Stimulated activated CD8-positive, alpha-beta memory T cell treated with anti-CD3 and anti-CD28 coated beads, Interleukin-2, amount 100 ng/mL, for 1 hour (primary cell): Measurements from ENCODE around the gene MAN1C1.

Experiments
- DNase-seq, 2 donors: peaks; one replicate each; pipeline ENCODE4 v3.0.0-alpha.2; 2020; ENCODE audit warnings: low read depth in 2 of 2

The MAN1C1 gene

GRCh38 chr1:25616095-25616986 lies at the start of gene MAN1C1:
MAN1C1 (plus strand) TSS chr1:25616791; CDS start chr1:25617798, 1,007 bp downstream.
- peak; percentile 70 to 74 for DNase-seq

- no peak for DNase-seq
Measured at GRCh38 chr1:25567710-25568089, 48.9 kb upstream of the MAN1C1 start.

GRCh38 chr1:25568090-25568833 lies 48.3 kb upstream of the MAN1C1 start:
- no peak for DNase-seq

GRCh38 chr1:25568834-25569596 lies 47.6 kb upstream of the MAN1C1 start:
- DNase-seq: no peak

- no peak for DNase-seq
Measured at GRCh38 chr1:25569597-25570396, 46.8 kb upstream of the MAN1C1 start.

GRCh38 chr1:25570798-25571521 lies 45.6 kb upstream of the MAN1C1 start:
- DNase-seq: no peak

GRCh38 chr1:25571522-25571970 lies 45.0 kb upstream of the MAN1C1 start:
- no peak for DNase-seq

- no peak for DNase-seq
Measured at GRCh38 chr1:25572107-25572506, 44.5 kb upstream of the MAN1C1 start.

GRCh38 chr1:25572708-25573590 lies 43.6 kb upstream of the MAN1C1 start:
- DNase-seq: peak in 1 of 2 donors; percentile 19

GRCh38 chr1:25573591-25573930 lies 43.0 kb upstream of the MAN1C1 start:
- DNase-seq: no peak

GRCh38 chr1:25573961-25574360 lies 42.6 kb upstream of the MAN1C1 start:
- no peak for DNase-seq

- DNase-seq: no peak
Measured at GRCh38 chr1:25575191-25575590, 41.4 kb upstream of the MAN1C1 start.

GRCh38 chr1:25576459-25577133 lies 40.0 kb upstream of the MAN1C1 start:
- no peak for DNase-seq

GRCh38 chr1:25577134-25577920 lies 39.3 kb upstream of the MAN1C1 start:
- DNase-seq: no peak

- DNase-seq: no peak
Measured at GRCh38 chr1:25579292-25580252, 37.0 kb upstream of the MAN1C1 start.

- no peak for DNase-seq
Measured at GRCh38 chr1:25580927-25581326, 35.7 kb upstream of the MAN1C1 start.

- DNase-seq: no peak
Measured at GRCh38 chr1:25581764-25582163, 34.8 kb upstream of the MAN1C1 start.
